OCI-LY1 (cell line): ENCODE results near the gene GRIA1.

Experiments
- H2AFZ ChIP-seq: fragments of 200-600 bp; sonication (generic), shearing (Covaris generic); 2 replicates; pipeline ENCODE4 v1.6.0; 2014; ENCODE audit warnings: antibody characterized with exemption, mild to moderate bottlenecking, low read length
- H3F3A ChIP-seq: fragments of 200-600 bp; sonication (generic), shearing (Covaris generic); 2 replicates; pipeline ENCODE4 v1.6.0; 2014; ENCODE audit warnings: mild to moderate bottlenecking, antibody characterized with exemption, low read length, moderate library complexity; ENCODE audit not compliant: insufficient read depth
- H3K27ac ChIP-seq: fragments of 200-600 bp; sonication (generic); 2 replicates; pipeline ENCODE4 v1.5.1; 2014; ENCODE audit warnings: low read length, mixed run types, mild to moderate bottlenecking, low read depth; ENCODE audit not compliant: poor library complexity, severe bottlenecking
- H3K27me3 ChIP-seq: fragments of 200-600 bp; sonication (generic); 2 replicates; pipeline ENCODE4 v1.6.0; 2014; ENCODE audit warnings: antibody characterized with exemption, mild to moderate bottlenecking, low read length, moderate library complexity; ENCODE audit not compliant: insufficient read depth
- H3K36me3 ChIP-seq: fragments of 200-600 bp; sonication (generic); 2 replicates; pipeline ENCODE4 v1.6.1; 2014; ENCODE audit warnings: mild to moderate bottlenecking, antibody characterized with exemption, low read length, moderate library complexity, mixed read lengths; ENCODE audit not compliant: insufficient read depth
- H3K4me1 ChIP-seq: fragments of 200-600 bp; sonication (generic); 2 replicates; pipeline ENCODE4 v1.5.1; 2014; ENCODE audit warnings: mild to moderate bottlenecking, low read length, moderate library complexity; ENCODE audit not compliant: insufficient read depth, severe bottlenecking
- H3K4me2 ChIP-seq: fragments of 200-600 bp; sonication (generic), shearing (Covaris generic); 2 replicates; pipeline ENCODE4 v1.6.1; 2014; ENCODE audit warnings: low read length
- H3K4me3 ChIP-seq: fragments of 200-600 bp; sonication (generic); 2 replicates; pipeline ENCODE4 v1.5.1; 2014; ENCODE audit warnings: low read length, low read depth, mild to moderate bottlenecking, mixed read lengths; ENCODE audit not compliant: poor library complexity, severe bottlenecking
- H3K79me2 ChIP-seq: fragments of 200-600 bp; shearing (Covaris generic); 2 replicates; pipeline ENCODE4 v1.6.1; 2016; ENCODE audit warnings: mixed run types, low read length, mixed read lengths; ENCODE audit not compliant: insufficient read depth
- H3K9ac ChIP-seq: fragments of 200-600 bp; sonication (generic), shearing (Covaris generic); 2 replicates; pipeline ENCODE4 v1.6.1; 2014; ENCODE audit warnings: mild to moderate bottlenecking, low read length, mixed read lengths
- H3K9me2 ChIP-seq: fragments of 200-600 bp; sonication (generic), shearing (Covaris generic); 2 replicates; pipeline ENCODE4 v1.6.1; 2014; ENCODE audit warnings: low read depth, mild to moderate bottlenecking, low read length, mixed read lengths
- H3K9me3 ChIP-seq: fragments of 200-600 bp; shearing (Covaris generic); 2 replicates; pipeline ENCODE4 v1.6.1; 2014; ENCODE audit warnings: low read length, mixed read lengths
- H4K20me1 ChIP-seq: fragments of 200-600 bp; sonication (generic), shearing (Covaris generic); 2 replicates; pipeline ENCODE4 v1.6.0; 2016; ENCODE audit warnings: mild to moderate bottlenecking, low read length; ENCODE audit not compliant: insufficient read depth
- EZH2 ChIP-seq: fragments of 200-600 bp; sonication (generic), shearing (Covaris generic); IDR thresholded peaks from 2 replicates; pipeline ENCODE4 v1.8.0; 2017; ENCODE audit warnings: borderline replicate concordance, mixed run types, mild to moderate bottlenecking, antibody characterized with exemption, low read length, moderate library complexity, mixed read lengths
- TF ChIP-seq, protein P1 (sequence below): fragments of 200-600 bp; sonication (generic), shearing (Covaris generic); IDR thresholded peaks from 2 replicates; pipeline ENCODE4 v1.5.1; 2017; ENCODE audit warnings: mild to moderate bottlenecking, antibody characterized with exemption, low read length, moderate library complexity, mixed read lengths

GRIA1 gene

DNA sequence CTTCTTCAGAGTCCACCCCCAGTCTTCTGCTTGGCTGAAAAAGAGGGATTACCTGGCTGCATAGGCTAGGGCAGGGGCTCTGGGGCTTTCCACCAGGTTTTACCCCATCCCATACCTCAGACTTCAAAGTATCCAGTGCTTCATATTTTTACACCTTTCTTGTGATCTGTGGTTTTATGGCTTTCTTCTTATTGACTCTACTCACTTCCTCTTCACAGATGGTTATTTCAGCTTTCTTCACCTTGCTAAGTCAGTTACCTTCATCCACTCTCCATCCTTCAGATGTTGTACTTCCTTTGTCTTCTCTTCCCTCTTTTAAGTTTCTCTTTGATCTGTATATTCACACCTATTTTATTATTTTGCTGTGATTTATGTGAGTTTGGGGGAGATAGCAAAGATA lies 104.3 kb downstream of the GRIA1 start:
- Histone ChIP-seq H3K9me2 (no peaks in the 10 kb centered on the region), H3K9me3 (no peaks in the 10 kb centered on the region), H2AFZ (no peak overlapping the region), H4K20me1 (no peaks in the 10 kb centered on the region), H3K4me3 (no peak overlapping the region), H3K36me3 (no peaks in the 10 kb centered on the region), H3F3A (no peaks in the 10 kb centered on the region), H3K4me1 (peaks cover 16% of the 10 kb centered on the region), H3K79me2 (no peaks in the 10 kb centered on the region), H3K4me2 (no peak overlapping the region), H3K27me3 (no peaks in the 10 kb centered on the region), H3K9ac (no peak overlapping the region), H3K27ac (no peak overlapping the region)
- TF ChIP-seq EZH2 = no peak
- TF ChIP-seq, protein P1, sequence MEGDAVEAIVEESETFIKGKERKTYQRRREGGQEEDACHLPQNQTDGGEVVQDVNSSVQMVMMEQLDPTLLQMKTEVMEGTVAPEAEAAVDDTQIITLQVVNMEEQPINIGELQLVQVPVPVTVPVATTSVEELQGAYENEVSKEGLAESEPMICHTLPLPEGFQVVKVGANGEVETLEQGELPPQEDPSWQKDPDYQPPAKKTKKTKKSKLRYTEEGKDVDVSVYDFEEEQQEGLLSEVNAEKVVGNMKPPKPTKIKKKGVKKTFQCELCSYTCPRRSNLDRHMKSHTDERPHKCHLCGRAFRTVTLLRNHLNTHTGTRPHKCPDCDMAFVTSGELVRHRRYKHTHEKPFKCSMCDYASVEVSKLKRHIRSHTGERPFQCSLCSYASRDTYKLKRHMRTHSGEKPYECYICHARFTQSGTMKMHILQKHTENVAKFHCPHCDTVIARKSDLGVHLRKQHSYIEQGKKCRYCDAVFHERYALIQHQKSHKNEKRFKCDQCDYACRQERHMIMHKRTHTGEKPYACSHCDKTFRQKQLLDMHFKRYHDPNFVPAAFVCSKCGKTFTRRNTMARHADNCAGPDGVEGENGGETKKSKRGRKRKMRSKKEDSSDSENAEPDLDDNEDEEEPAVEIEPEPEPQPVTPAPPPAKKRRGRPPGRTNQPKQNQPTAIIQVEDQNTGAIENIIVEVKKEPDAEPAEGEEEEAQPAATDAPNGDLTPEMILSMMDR = no peak

DNA sequence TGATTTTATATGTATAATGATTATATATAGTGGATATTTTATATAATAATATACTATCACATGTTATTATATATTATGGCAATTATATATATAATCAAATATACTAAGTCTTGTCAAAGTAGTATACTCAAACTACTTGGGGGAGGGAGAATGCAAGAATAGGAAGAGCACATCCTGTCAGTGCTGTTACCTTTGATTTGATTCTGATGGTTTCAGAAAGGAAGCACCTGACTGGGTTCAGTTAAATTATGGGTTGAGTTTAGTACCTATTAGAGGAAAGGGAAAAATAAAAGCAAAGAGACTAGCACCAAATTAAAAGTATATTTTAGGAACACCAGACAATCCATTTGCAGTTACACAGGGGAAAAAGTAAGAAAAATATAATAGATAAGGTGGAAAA lies 107.6 kb downstream of the GRIA1 start:
- no peaks in the 10 kb centered on the region for H3K9me2 ChIP-seq
- no peak for TF ChIP-seq EZH2
- TF ChIP-seq, protein P1 = no peak
- H3K4me2 ChIP-seq = no peak overlapping the region
- H2AFZ ChIP-seq = no peak overlapping the region
- no peak overlapping the region for H3K9ac ChIP-seq
- H3K79me2 ChIP-seq = no peaks in the 10 kb centered on the region
- peaks cover 20% of the 10 kb centered on the region for H3K4me1 ChIP-seq
- no peaks in the 10 kb centered on the region for H3K9me3 ChIP-seq
- H3K4me3 ChIP-seq = no peak overlapping the region
- H3K27ac ChIP-seq = peak overlapping the region; percentile 35
- H4K20me1 ChIP-seq = no peaks in the 10 kb centered on the region
- H3K27me3 ChIP-seq = no peaks in the 10 kb centered on the region
- H3K36me3 ChIP-seq = no peaks in the 10 kb centered on the region
- no peaks in the 10 kb centered on the region for H3F3A ChIP-seq

DNA sequence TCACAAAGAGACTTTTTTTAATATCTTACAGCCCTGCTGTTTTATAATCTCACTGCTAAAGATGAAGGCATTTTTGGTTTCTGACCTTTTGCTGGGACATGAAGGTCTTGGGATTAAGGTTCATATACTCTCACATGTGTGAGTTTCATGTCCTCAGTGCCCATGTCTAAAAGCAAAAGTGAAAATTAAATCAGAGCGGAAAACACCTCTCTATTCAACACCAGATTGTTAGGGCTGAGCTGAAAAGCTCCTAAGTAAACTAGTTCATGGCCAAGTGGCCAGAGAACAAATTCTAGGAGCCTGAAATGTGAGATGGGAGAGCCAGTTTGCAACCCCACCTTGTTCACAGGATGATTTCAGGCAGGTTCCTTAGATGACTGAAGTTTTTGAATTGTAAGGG lies 110.9 kb downstream of the GRIA1 start:
- Histone ChIP-seq H3K79me2 (no peaks in the 10 kb centered on the region), H3K9ac (no peak overlapping the region), H3K9me3 (no peaks in the 10 kb centered on the region), H3F3A (no peaks in the 10 kb centered on the region), H3K27me3 (no peaks in the 10 kb centered on the region), H2AFZ (no peak overlapping the region), H3K9me2 (no peaks in the 10 kb centered on the region), H3K27ac (peak overlapping the region; percentile 23), H3K4me1 (peaks cover 19% of the 10 kb centered on the region), H3K4me2 (no peak overlapping the region), H3K4me3 (no peak overlapping the region), H3K36me3 (no peaks in the 10 kb centered on the region), H4K20me1 (no peaks in the 10 kb centered on the region)
- no peak for TF ChIP-seq EZH2
- TF ChIP-seq, protein P1 = no peak
